Mucosa of descending colon (tissue), 3 donors: Measurements from ENCODE around the gene HS3ST5. TPM values are rescaled to one million over a fixed set of nuclear protein-coding genes. Genes with fewer than 3 reads are reported as not detected.

Source experiments
- ATAC-seq: fragments of 200-7000 bp; cut with Tn5 transposase; one replicate; pipeline ENCODE4 v1.9.1; 2020; ENCODE audit warnings: mild to moderate bottlenecking, moderate library complexity
- DNase-seq, 3 donors: peaks; one replicate each; pipeline ENCODE4 v3.0.0-alpha.2; 2020
- H3K36me3 ChIP-seq: fragments of 200-600 bp; one replicate; pipeline ENCODE4 v1.8.0; 2021; ENCODE audit warnings: low read depth, mild to moderate bottlenecking
- H3K4me1 ChIP-seq: fragments of 200-600 bp; one replicate; pipeline ENCODE4 v1.8.0; 2021; ENCODE audit warnings: low read depth, mild to moderate bottlenecking
- H3K4me3 ChIP-seq: fragments of 200-600 bp; one replicate; pipeline ENCODE4 v1.8.0; 2021; ENCODE audit warnings: mild to moderate bottlenecking
- H3K9me3 ChIP-seq: fragments of 200-600 bp; one replicate; pipeline ENCODE4 v1.8.0; 2021; ENCODE audit warnings: mild to moderate bottlenecking
- intact Hi-C, 2 donors: fragments of 100-400 bp; cut with DNase I in 1 of 2; cut with micrococcal nuclease in 1 of 2; formaldehyde crosslinking; loops; one replicate each; pipeline versions ENCODE4 v1.11.0 to v1.11.1; 2022; cut with DNase I, micrococcal nuclease
- total RNA-seq, 3 donors: library from RNA; stranded (reverse); fragmentation: NEBNext Ultra II Directional in 2 of 3; extraction: Animal tissue kit (Norgen Biotek cat#: 25700) in 2 of 3; gene quantifications; one replicate each; pipeline versions ENCODE4 v1.2.1 to v1.2.4, GENCODE V29; 2021 to 2023
- TF ChIP-seq, protein P1 (sequence below): fragments of 200-600 bp; IDR thresholded peaks from one replicate; pipeline ENCODE4 v1.8.0; 2022; ENCODE audit warnings: antibody characterized with exemption, mild to moderate bottlenecking
- donor health status: DM: no; HTN: no; CAD: no; lungs with moderate emphysema.
- donor health status: DM: no; HTN: no; CAD: no.
- donor health status: DM: no; HTN: yes; CAD: no.

The HS3ST5 gene
- total RNA-seq, 3 donors from 2014 or later = 0.12 to 1.0 TPM; not detected in 1

DNA sequence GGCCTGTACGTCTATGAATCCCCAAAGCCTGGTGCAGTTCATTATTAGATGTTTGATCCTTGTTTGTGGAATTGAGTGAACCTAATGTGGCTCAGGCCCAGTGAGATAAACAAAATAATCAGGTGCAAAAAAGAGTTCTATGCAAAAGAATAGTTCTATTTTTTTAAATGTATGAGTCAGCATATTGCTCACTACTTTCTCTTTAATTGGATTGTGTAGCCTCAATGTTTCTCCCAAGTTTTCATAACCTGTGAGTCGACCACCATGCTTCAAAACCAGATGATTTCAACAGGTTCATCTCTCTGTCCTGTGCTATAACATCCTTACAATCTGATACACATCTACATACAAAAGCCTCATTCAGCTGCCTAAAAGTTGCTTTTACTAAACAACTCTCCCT lies 255.3 kb downstream of the HS3ST5 start:
- no peak for DNase-seq
- intact Hi-C loops = no loop called here
- Histone ChIP-seq H3K4me1 (no peaks in the 10 kb centered on the region), H3K4me3 (no peak overlapping the region), H3K36me3 (no peaks in the 10 kb centered on the region), H3K9me3 (no peaks in the 10 kb centered on the region)
- no peak for ATAC-seq
- TF ChIP-seq, protein P1, sequence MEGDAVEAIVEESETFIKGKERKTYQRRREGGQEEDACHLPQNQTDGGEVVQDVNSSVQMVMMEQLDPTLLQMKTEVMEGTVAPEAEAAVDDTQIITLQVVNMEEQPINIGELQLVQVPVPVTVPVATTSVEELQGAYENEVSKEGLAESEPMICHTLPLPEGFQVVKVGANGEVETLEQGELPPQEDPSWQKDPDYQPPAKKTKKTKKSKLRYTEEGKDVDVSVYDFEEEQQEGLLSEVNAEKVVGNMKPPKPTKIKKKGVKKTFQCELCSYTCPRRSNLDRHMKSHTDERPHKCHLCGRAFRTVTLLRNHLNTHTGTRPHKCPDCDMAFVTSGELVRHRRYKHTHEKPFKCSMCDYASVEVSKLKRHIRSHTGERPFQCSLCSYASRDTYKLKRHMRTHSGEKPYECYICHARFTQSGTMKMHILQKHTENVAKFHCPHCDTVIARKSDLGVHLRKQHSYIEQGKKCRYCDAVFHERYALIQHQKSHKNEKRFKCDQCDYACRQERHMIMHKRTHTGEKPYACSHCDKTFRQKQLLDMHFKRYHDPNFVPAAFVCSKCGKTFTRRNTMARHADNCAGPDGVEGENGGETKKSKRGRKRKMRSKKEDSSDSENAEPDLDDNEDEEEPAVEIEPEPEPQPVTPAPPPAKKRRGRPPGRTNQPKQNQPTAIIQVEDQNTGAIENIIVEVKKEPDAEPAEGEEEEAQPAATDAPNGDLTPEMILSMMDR = no peak

DNA sequence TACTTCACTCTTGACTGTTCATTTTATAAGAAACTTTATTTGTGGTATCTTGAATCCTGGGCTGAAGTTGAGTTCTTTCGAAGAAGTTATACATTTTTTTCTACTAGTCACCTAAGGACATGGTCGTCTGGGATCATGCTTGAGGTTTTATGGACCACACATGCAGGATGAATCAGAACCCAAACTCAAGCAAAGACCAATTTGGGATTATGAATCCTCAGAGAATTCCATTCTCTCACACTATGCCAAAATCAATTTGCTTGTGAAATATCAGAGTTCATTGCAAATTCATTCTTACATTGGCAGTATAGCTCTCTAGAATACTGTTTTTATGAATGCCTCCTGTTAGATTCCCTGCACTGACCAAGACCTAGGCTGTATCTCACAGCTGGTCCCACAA lies 257.6 kb downstream of the HS3ST5 start:
- ATAC-seq = no peak
- Histone ChIP-seq H3K4me3 (no peak overlapping the region), H3K4me1 (no peaks in the 10 kb centered on the region), H3K36me3 (no peaks in the 10 kb centered on the region), H3K9me3 (no peaks in the 10 kb centered on the region)
- no peak for DNase-seq
- TF ChIP-seq, protein P1 = no peak
- intact Hi-C loops = no loop called here

DNA sequence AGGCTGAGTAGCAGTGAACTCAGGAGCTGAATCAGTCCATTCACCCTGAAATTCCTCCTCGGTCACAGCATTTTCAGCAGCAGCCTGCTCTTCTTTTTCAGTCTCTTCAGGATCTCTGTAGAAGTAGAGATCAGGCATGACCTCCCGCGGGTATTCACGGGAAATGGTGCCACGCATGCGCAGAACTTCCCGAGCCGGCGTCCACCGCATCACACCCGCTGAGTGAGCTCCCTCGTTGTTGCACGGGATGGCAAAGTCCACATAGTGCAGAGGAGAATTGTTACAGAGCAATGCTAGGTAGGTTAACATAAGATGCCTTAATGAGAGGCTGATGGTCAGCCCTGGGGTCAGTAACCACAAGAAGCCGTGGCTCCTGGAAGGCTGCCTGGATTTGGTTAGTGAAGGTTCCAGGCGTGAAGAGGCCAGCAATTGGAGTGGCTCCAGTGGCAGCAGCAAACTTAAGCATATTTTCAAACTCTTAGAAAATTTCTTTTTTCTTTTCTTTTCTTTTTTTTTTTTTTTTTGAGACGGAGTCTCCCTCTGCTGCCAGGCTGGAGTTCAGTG lies 258.4 kb downstream of the HS3ST5 start:
- Histone ChIP-seq H3K9me3 (no peaks in the 10 kb centered on the region), H3K4me3 (no peak overlapping the region), H3K4me1 (no peaks in the 10 kb centered on the region), H3K36me3 (no peaks in the 10 kb centered on the region)
- no peak for ATAC-seq
- intact Hi-C loops = no loop called here
- TF ChIP-seq, protein P1 = no peak
- DNase-seq = no peak

DNA sequence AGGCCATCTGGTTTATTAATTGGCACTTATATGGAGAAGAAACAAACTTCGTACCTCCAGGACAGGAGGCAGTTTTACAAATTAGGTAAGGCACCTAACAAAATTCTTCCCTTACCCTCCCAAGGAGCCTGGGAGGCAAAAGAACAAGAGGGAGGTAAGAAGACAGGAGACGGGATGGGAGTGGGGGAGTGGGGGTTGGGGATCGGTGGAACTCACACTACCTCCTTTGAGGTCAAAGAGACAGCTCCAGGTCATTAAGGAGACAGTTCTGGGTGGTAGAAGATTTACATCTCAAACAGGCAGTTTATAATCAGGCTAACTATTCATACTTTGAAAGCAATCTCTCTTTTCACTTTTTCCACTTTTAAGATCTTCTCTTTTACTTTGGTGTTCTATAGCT lies 259.6 kb downstream of the HS3ST5 start:
- intact Hi-C loops = no loop called here
- ATAC-seq = no peak
- DNase-seq = no peak

DNA sequence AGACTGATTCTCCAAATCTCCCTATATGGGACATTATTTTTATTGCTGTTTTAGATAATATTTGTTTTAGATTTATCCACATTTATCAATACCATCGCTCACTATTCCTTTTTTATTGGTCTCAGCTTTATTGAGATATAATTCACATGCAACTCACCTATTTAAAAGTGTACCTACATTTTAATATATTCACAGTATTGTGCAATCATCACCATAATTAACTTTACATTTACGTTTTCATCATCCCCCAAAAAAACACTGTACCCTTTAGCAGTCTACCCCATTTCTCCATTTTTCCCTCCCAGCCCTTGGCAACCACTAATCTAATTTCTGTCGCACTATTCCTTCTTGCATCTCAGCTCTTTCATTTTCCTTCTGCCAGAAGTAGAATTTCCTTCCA lies 261.1 kb downstream of the HS3ST5 start:
- intact Hi-C loops = no loop called here
- ATAC-seq (no peak), DNase-seq (no peak)
- H3K36me3 ChIP-seq = no peaks in the 10 kb centered on the region
- no peaks in the 10 kb centered on the region for H3K9me3 ChIP-seq
- no peak overlapping the region for H3K4me3 ChIP-seq
- TF ChIP-seq, protein P1 = no peak
- H3K4me1 ChIP-seq = no peaks in the 10 kb centered on the region

More for the DNA sequence above, 259.6 kb downstream of the HS3ST5 start:
- H3K36me3 ChIP-seq = no peaks in the 10 kb centered on the region
- no peaks in the 10 kb centered on the region for H3K4me1 ChIP-seq
- no peaks in the 10 kb centered on the region for H3K9me3 ChIP-seq
- TF ChIP-seq, protein P1 = no peak
- H3K4me3 ChIP-seq = no peak overlapping the region
